Sigmoid colon (tissue), 7 donors: ENCODE results near the gene SLC8A1. TPM values are rescaled to one million over a fixed set of nuclear protein-coding genes. Genes with fewer than 3 reads are reported as not detected.
A peak's percentile ranks its signal among the peaks of the same experiment; 100 is the strongest.

ENCODE experiments used
- DNase-seq: peaks from one replicate; pipeline ENCODE4 v3.0.0-alpha.2; 2019
- H3K27ac ChIP-seq, 4 donors: fragments of 200-600 bp; sonication (generic); one replicate each; pipeline ENCODE4 v1.5.1; 2016 to 2019; ENCODE audit warnings: mild to moderate bottlenecking in 1 of 4
- H3K27me3 ChIP-seq, 3 donors: fragments of 200-600 bp; sonication (generic); one replicate each; pipeline ENCODE4 v1.5.1; 2019; ENCODE audit warnings: mild to moderate bottlenecking in 1 of 3
- H3K36me3 ChIP-seq, 4 donors: fragments of 200-600 bp; sonication (generic); one replicate each; pipeline ENCODE4 v1.5.1; 2016 to 2019
- H3K4me1 ChIP-seq, 4 donors: fragments of 200-600 bp; sonication (generic); one replicate each; pipeline ENCODE4 v1.5.1; 2017 to 2019
- H3K4me3 ChIP-seq, 4 donors: fragments of 200-600 bp; sonication (generic); one replicate each; pipeline ENCODE4 v1.5.1; 2017 to 2019; ENCODE audit warnings: mild to moderate bottlenecking in 2 of 4, moderate library complexity in 1 of 4
- H3K9me3 ChIP-seq, 4 donors: fragments of 200-600 bp in 3 of 4; sonication (generic) in 3 of 4; one replicate each; pipeline versions ENCODE4 v1.5.1 to v1.6.1; 2013 to 2019
- EP300 ChIP-seq, 4 donors: sonication (generic); formaldehyde crosslinking; IDR thresholded peaks; one replicate each; pipeline ENCODE4 v1.6.1; 2017; ENCODE audit warnings: antibody characterized with exemption in 4 of 4
- POLR2A ChIP-seq, 2 donors: fragments of 450-650 bp; IDR thresholded peaks; one replicate each; pipeline ENCODE4 v1.6.1; 2016; ENCODE audit warnings: antibody characterized with exemption in 2 of 2, mild to moderate bottlenecking in 2 of 2, moderate library complexity in 2 of 2
- POLR2AphosphoS5 ChIP-seq, 4 donors: sonication (generic); formaldehyde crosslinking; IDR thresholded peaks; one replicate each; pipeline ENCODE4 v1.6.1; 2017; ENCODE audit warnings: antibody characterized with exemption in 4 of 4
- WGBS, 2 donors: extraction: QIAGEN DNeasy Blood & Tissue Kit; methylation state at CpG; one replicate each; pipeline ENCODE4 v1.1.7; 2013; 5-methylcytosine and 5-hydroxymethylcytosine counted together
- intact Hi-C: fragments of 100-400 bp; cut with DNase I; formaldehyde crosslinking; loops from one replicate; pipeline ENCODE4 v1.15.1; 2023
- polyA plus RNA-seq, 3 donors: library from polyadenylated mRNA; stranded (reverse); fragments of 200-250 nt; gene quantifications; one replicate each; pipeline ENCODE4 v1.2.3, GENCODE V29; 2013
- total RNA-seq, 4 donors: library from RNA; depleted of rRNA; stranded (reverse); fragments of >200 nt; gene quantifications; one replicate each; pipeline ENCODE4 v1.1.0, GENCODE V29; 2016
- TF ChIP-seq, protein P1 (sequence below), 4 experiments: fragments of 450-650 bp in 3 of 4; fragments of 200-600 bp in 1 of 4; IDR thresholded peaks; one replicate each; pipeline ENCODE4 v1.5.1; 2016 to 2019; ENCODE audit warnings: antibody characterized with exemption in 4 of 4, mild to moderate bottlenecking in 3 of 4, moderate library complexity in 2 of 4
- donor health status: healthy with polysubstance abuse.
- donor health status: Bipolar disorder and iron deficiency.
- donor health status: healthy.

Gene SLC8A1
- total and polyA plus RNA-seq, 7 donors: 0.60 to 337 (median 229) TPM

DNA sequence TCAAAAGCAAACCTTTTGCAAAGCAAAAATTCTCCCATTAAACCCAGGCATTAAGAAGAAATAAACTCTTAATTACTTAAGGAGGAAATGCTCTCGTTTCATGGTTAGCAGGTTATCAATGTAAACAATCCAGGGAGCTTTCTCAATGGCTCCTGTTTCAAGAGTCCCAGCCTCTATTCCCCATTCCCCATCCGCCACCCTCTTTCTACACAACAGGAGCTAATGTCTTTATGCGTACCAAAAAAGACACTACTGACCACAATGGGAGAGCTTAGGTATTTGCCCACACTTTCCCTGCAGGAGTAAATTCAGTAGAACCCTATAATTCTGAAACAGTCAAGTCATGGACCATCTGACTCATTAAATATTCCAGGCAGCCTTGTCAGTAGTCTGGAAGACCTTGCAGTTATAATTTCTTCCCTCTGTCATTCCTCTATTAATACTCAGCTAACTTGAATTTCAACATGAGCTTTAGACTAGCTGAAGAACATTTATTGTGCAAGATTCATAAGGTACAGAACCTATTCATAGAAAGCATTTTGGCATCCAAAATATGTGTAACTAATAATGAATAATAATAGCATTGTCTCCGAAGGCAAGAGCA, 48.6 kb downstream of the SLC8A1 start:
- peak overlapping the region in 3 of 4 donors; percentile 19 to 51 (median 49) for H3K27ac ChIP-seq

DNA sequence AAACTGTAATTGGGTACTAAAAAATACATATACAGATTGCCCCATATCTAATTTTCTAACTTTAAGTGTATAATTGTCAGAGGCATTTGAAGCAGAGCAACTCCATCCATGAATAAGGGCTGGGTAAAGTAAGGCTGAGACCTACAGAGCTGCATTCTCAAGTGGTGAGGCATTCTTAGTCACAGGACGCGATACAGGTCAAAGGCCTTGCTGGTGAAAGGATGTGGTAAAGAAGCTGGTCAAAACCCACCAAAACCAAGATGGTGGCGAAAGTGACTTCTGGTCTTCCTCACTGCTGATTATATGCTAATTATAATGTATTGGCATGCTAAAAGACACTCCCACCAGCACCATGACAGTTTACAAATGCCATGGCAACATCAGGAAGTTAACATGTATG, 50.0 kb downstream of the SLC8A1 start:
- H3K36me3 ChIP-seq: no peaks in the 10 kb centered on the region
- no peak overlapping the region for H3K4me3 ChIP-seq
- DNase-seq: no peak
- TF ChIP-seq, protein P1, sequence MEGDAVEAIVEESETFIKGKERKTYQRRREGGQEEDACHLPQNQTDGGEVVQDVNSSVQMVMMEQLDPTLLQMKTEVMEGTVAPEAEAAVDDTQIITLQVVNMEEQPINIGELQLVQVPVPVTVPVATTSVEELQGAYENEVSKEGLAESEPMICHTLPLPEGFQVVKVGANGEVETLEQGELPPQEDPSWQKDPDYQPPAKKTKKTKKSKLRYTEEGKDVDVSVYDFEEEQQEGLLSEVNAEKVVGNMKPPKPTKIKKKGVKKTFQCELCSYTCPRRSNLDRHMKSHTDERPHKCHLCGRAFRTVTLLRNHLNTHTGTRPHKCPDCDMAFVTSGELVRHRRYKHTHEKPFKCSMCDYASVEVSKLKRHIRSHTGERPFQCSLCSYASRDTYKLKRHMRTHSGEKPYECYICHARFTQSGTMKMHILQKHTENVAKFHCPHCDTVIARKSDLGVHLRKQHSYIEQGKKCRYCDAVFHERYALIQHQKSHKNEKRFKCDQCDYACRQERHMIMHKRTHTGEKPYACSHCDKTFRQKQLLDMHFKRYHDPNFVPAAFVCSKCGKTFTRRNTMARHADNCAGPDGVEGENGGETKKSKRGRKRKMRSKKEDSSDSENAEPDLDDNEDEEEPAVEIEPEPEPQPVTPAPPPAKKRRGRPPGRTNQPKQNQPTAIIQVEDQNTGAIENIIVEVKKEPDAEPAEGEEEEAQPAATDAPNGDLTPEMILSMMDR (IDR thresholded peaks at IDR 0.05): no peak
- TF ChIP-seq EP300 (IDR thresholded peaks at IDR 0.05) (no peak), POLR2AphosphoS5 (IDR thresholded peaks at IDR 0.05) (no peak), POLR2A (IDR thresholded peaks at IDR 0.05) (no peak)
- no peaks in the 10 kb centered on the region for H3K27me3 ChIP-seq
- intact Hi-C loops: no loop called here
- WGBS, 2 donors: 89 to 96% methylated on average over 3 of the region's 3 CpGs
- H3K9me3 ChIP-seq: no peaks in the 10 kb centered on the region
- peak overlapping the region in 1 of 4 donors; percentile 5 for H3K27ac ChIP-seq
- peaks cover 0 to 76% (median 46%) of the 10 kb centered on the region in 4 donors for H3K4me1 ChIP-seq

More for the DNA sequence above, 48.6 kb downstream of the SLC8A1 start:
- WGBS, 2 donors: 73 to 82% methylated on average over 4 of the region's 4 CpGs
- DNase-seq: no peak
- intact Hi-C loops: no loop called here
- H3K27me3 ChIP-seq: no peaks in the 10 kb centered on the region
- H3K4me1 ChIP-seq: peaks cover 0 to 81% (median 52%) of the 10 kb centered on the region in 4 donors
- no peaks in the 10 kb centered on the region for H3K36me3 ChIP-seq
- TF ChIP-seq, protein P1 (IDR thresholded peaks at IDR 0.05): no peak
- TF ChIP-seq POLR2AphosphoS5 (IDR thresholded peaks at IDR 0.05): peak in 3 of 4 donors; percentile 22 to 53 (median 42)
- no peaks in the 10 kb centered on the region for H3K9me3 ChIP-seq
- no peak overlapping the region for H3K4me3 ChIP-seq

DNA sequence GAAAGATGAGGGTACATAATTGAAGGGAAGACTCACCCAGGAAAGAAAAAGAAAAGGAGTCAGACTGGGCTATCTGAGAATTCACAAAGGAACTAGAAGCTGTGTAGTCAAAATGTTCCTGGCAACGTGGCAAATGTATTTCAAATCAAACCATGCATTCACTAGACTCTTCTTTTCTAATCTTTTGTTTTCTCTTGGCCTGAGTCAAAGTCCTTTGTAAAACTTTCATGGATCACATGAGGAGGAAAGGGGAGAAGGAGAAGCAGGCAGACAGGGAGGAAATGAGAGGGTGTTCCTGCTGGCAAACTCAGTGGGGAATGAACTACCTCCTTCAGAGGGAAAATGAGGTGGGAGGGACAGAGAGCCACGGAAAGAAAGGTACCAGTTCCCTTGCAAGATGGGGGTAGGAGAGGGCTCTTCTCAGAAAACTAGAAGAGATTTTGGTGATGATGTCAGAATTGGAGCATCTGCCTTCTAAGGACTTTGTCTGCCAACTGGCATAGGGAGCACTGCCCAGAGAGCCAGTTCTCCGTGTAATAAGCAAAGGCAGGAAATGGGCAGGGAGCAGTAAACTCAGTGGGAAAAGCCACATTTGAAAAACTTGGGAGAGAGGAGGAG, 51.4 kb downstream of the SLC8A1 start:
- intact Hi-C loops: no loop called here
- no peaks in the 10 kb centered on the region for H3K27me3 ChIP-seq
- TF ChIP-seq EP300 (IDR thresholded peaks at IDR 0.05): no peak
- TF ChIP-seq POLR2A (IDR thresholded peaks at IDR 0.05): no peak
- TF ChIP-seq POLR2AphosphoS5 (IDR thresholded peaks at IDR 0.05): no peak
- TF ChIP-seq, protein P1 (IDR thresholded peaks at IDR 0.05): no peak
- DNase-seq: no peak
- H3K4me1 ChIP-seq: peaks cover 0 to 73% (median 45%) of the 10 kb centered on the region in 4 donors
- H3K36me3 ChIP-seq: no peaks in the 10 kb centered on the region
- 43 to 59% methylated on average over 3 of the region's 3 CpGs for WGBS, 2 donors
- H3K4me3 ChIP-seq: no peak overlapping the region
- peak overlapping the region in 2 of 4 donors; percentile 5 to 6 for H3K27ac ChIP-seq
- no peaks in the 10 kb centered on the region for H3K9me3 ChIP-seq

DNA sequence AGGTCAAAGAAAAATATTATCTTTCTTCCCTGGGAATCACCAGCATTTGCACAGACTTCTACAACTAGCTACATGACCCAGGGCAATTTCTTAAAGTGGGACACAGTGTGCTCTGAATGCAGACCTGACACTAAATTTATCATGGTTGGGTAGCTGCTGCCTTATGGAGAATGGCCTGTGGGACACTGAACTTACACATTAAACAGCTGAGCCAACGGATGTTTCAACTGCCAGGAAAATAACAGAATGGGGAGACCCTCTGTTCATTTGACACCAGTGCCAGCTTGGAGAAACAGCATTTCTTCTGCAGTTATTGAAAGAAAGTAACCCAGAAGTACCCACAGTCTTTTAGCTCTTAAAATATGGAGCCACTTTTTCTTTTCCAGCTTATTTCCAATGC, 54.1 kb downstream of the SLC8A1 start:
- Histone ChIP-seq H3K9me3 (no peaks in the 10 kb centered on the region), H3K27me3 (no peaks in the 10 kb centered on the region), H3K27ac (no peak overlapping the region), H3K4me1 (peaks cover 0 to 72% (median 43%) of the 10 kb centered on the region in 4 donors), H3K4me3 (no peak overlapping the region), H3K36me3 (no peaks in the 10 kb centered on the region)
- 83 to 93% methylated on average over 1 of the region's 1 CpG for WGBS, 2 donors
- intact Hi-C loops: no loop called here
- TF ChIP-seq POLR2A (IDR thresholded peaks at IDR 0.05): no peak
- TF ChIP-seq, protein P1 (IDR thresholded peaks at IDR 0.05): no peak
- no peak for TF ChIP-seq EP300 (IDR thresholded peaks at IDR 0.05)
- no peak for DNase-seq
